Astrocyte (in vitro differentiated cells and primary cell): ENCODE measurements around the gene PRSS22. TPM values are rescaled to one million over a fixed set of nuclear protein-coding genes. Genes with fewer than 3 reads are reported as not detected.

Experiments used
- DNase-seq: peaks from one replicate; pipeline ENCODE4 v3.0.0-alpha.2; 2010; ENCODE audit warnings: low read depth
- FAIRE-seq: peaks from 2 replicates; lab custom pipeline; 2011; peaks lifted over from hg19 to GRCh38; lab: Jason Lieb, UNC
- H2AFZ ChIP-seq: 2 replicates; pipeline ENCODE4 v1.6.0; 2012; ENCODE audit warnings: low read depth, low read length, inconsistent platforms
- H3K27ac ChIP-seq: 2 replicates; pipeline ENCODE4 v1.5.1; 2011; ENCODE audit warnings: low read depth, low read length, inconsistent platforms
- H3K27me3 ChIP-seq: 2 replicates; pipeline ENCODE4 v1.6.0; 2011; ENCODE audit warnings: low read length, inconsistent platforms; ENCODE audit not compliant: insufficient read depth
- H3K36me3 ChIP-seq: 2 replicates; pipeline ENCODE4 v1.5.1; 2011; ENCODE audit warnings: low read length, inconsistent platforms; ENCODE audit not compliant: insufficient read depth
- H3K4me1 ChIP-seq: 2 replicates; pipeline ENCODE4 v1.5.1; 2011; ENCODE audit warnings: low read length, inconsistent platforms; ENCODE audit not compliant: insufficient read depth
- H3K4me2 ChIP-seq: 2 replicates; pipeline ENCODE4 v1.6.0; 2012; ENCODE audit warnings: low read length, inconsistent platforms
- H3K4me3 ChIP-seq: 2 replicates; pipeline ENCODE4 v1.5.1; 2011; ENCODE audit warnings: low read depth, mild to moderate bottlenecking, low read length, inconsistent platforms; ENCODE audit not compliant: insufficient read depth
- H3K79me2 ChIP-seq: 2 replicates; pipeline ENCODE4 v1.6.0; 2012; ENCODE audit warnings: mild to moderate bottlenecking, low read length, inconsistent platforms; ENCODE audit not compliant: insufficient read depth
- H3K9ac ChIP-seq: 2 replicates; pipeline ENCODE4 v1.6.0; 2012; ENCODE audit warnings: mild to moderate bottlenecking, low read length, inconsistent platforms
- H3K9me3 ChIP-seq: 2 replicates; pipeline ENCODE4 v1.5.1; 2012; ENCODE audit warnings: low read depth, mild to moderate bottlenecking, low read length, inconsistent platforms; ENCODE audit not compliant: insufficient read depth
- H4K20me1 ChIP-seq: 2 replicates; pipeline ENCODE4 v1.6.0; 2012; ENCODE audit warnings: low read length, inconsistent platforms; ENCODE audit not compliant: insufficient read depth
- H3K27ac Mint-ChIP-seq: one replicate; pipeline ENCODE4 v1.8.0; 2021; ENCODE audit warnings: mild to moderate bottlenecking, mixed read lengths; ENCODE audit not compliant: unreplicated experiment
- H3K27me3 Mint-ChIP-seq: one replicate; pipeline ENCODE4 v1.8.0; 2021; ENCODE audit warnings: low read depth, mixed read lengths; ENCODE audit not compliant: unreplicated experiment
- H3K36me3 Mint-ChIP-seq: one replicate; pipeline ENCODE4 v1.8.0; 2021; ENCODE audit warnings: low read depth, mixed read lengths; ENCODE audit not compliant: unreplicated experiment
- H3K4me1 Mint-ChIP-seq: one replicate; pipeline ENCODE4 v1.8.0; 2021; ENCODE audit warnings: low read depth, mixed read lengths; ENCODE audit not compliant: unreplicated experiment
- H3K4me3 Mint-ChIP-seq: one replicate; pipeline ENCODE4 v1.8.0; 2021; ENCODE audit warnings: mild to moderate bottlenecking, moderate library complexity, mixed read lengths; ENCODE audit not compliant: unreplicated experiment
- H3K9me3 Mint-ChIP-seq: one replicate; pipeline ENCODE4 v1.8.0; 2021; ENCODE audit warnings: mild to moderate bottlenecking, mixed read lengths; ENCODE audit not compliant: unreplicated experiment
- CTCF ChIP-seq: IDR thresholded peaks from 2 replicates; pipeline ENCODE4 v1.5.1; 2011; ENCODE audit warnings: low read depth, mild to moderate bottlenecking, inconsistent platforms, low read length, moderate library complexity; ENCODE audit not compliant: insufficient read depth
- EZH2 ChIP-seq: IDR thresholded peaks from 2 replicates; pipeline ENCODE4 v1.6.1; 2012; ENCODE audit warnings: mild to moderate bottlenecking, low read length, inconsistent platforms; ENCODE audit not compliant: insufficient read depth
- total RNA-seq: library from RNA; stranded (reverse); gene quantifications from 2 replicates; pipeline ENCODE4 v1.2.1, GENCODE V29; 2021

The PRSS22 gene
- total RNA-seq, 1 donor from 2014 or later = 1.5 TPM

- Histone ChIP-seq H3K79me2 (no peaks in the 10 kb centered on the region), H3K27me3 (peaks cover 3% of the 10 kb centered on the region), H4K20me1 (no peaks in the 10 kb centered on the region), H3K4me2 (no peak overlapping the region), H3K9me3 (no peaks in the 10 kb centered on the region), H2AFZ (peak overlapping the region; percentile 26), H3K4me1 (peaks cover 6% of the 10 kb centered on the region), H3K27ac (no peak overlapping the region), H3K4me3 (no peak overlapping the region), H3K9ac (no peak overlapping the region), H3K36me3 (no peaks in the 10 kb centered on the region)
- H3K9me3 Mint-ChIP-seq = peaks cover 2% of the 10 kb centered on the region
- H3K36me3 Mint-ChIP-seq = peaks cover 1% of the 10 kb centered on the region
- TF ChIP-seq CTCF (no peak), EZH2 (no peak)
- peaks cover 8% of the 10 kb centered on the region for H3K27me3 Mint-ChIP-seq
- DNase-seq (no peak), FAIRE-seq (no peak)
- peaks cover 10% of the 10 kb centered on the region for H3K4me1 Mint-ChIP-seq
- H3K27ac Mint-ChIP-seq = no peak overlapping the region
- no peak overlapping the region for H3K4me3 Mint-ChIP-seq
Observed at GRCh38 chr16:2830355-2830695, 27.6 kb downstream of the PRSS22 start.

- peaks cover 2% of the 10 kb centered on the region for H3K9me3 Mint-ChIP-seq
- no peak within 1 kb of the TSS for H3K27ac Mint-ChIP-seq
- peaks cover 1% of the 10 kb centered on the region for H3K36me3 Mint-ChIP-seq
- Histone ChIP-seq H2AFZ (peak within 1 kb of the TSS; percentile 26), H3K4me1 (peaks cover 4% of the 10 kb centered on the region), H3K4me3 (no peak within 1 kb of the TSS), H3K4me2 (no peak within 1 kb of the TSS), H3K9ac (no peak within 1 kb of the TSS), H3K79me2 (no peaks in the 10 kb centered on the region), H3K36me3 (no peaks in the 10 kb centered on the region), H3K27me3 (peaks cover 3% of the 10 kb centered on the region), H3K9me3 (no peaks in the 10 kb centered on the region), H4K20me1 (no peaks in the 10 kb centered on the region), H3K27ac (no peak within 1 kb of the TSS)
- FAIRE-seq (no peak), DNase-seq (no peak)
- no peak for TF ChIP-seq CTCF
- no peak for TF ChIP-seq EZH2
- no peak within 1 kb of the TSS for H3K4me3 Mint-ChIP-seq
- peaks cover 8% of the 10 kb centered on the region for H3K27me3 Mint-ChIP-seq
- peaks cover 9% of the 10 kb centered on the region for H3K4me1 Mint-ChIP-seq
Observed at GRCh38 chr16:2829501-2830354, 28.2 kb downstream of the PRSS22 start, which contains the start of gene ZG16B. Gene ZG16B (plus strand): TSS chr16:2830303. CDS start chr16:2830442, 139 bp downstream.

- no peak overlapping the region for H3K9ac ChIP-seq
- H3K36me3 ChIP-seq = no peaks in the 10 kb centered on the region
- peaks cover 3% of the 10 kb centered on the region for H3K27me3 ChIP-seq
- H3K27me3 Mint-ChIP-seq = peaks cover 8% of the 10 kb centered on the region
- no peak for FAIRE-seq
- peaks cover 7% of the 10 kb centered on the region for H3K4me1 Mint-ChIP-seq
- H3K79me2 ChIP-seq = no peaks in the 10 kb centered on the region
- no peaks in the 10 kb centered on the region for H4K20me1 ChIP-seq
- H3K36me3 Mint-ChIP-seq = peaks cover 1% of the 10 kb centered on the region
- peaks cover 2% of the 10 kb centered on the region for H3K9me3 Mint-ChIP-seq
- H3K4me1 ChIP-seq = peaks cover 4% of the 10 kb centered on the region
- no peak overlapping the region for H3K4me3 Mint-ChIP-seq
- H2AFZ ChIP-seq = no peak overlapping the region
- H3K27ac ChIP-seq = no peak overlapping the region
- TF ChIP-seq EZH2 = no peak
- TF ChIP-seq CTCF = no peak
- H3K4me2 ChIP-seq = no peak overlapping the region
- no peak overlapping the region for H3K4me3 ChIP-seq
- H3K9me3 ChIP-seq = no peaks in the 10 kb centered on the region
- no peak for DNase-seq
- H3K27ac Mint-ChIP-seq = no peak overlapping the region
Observed at GRCh38 chr16:2828876-2829430, 29.0 kb downstream of the PRSS22 start.
